ENCODE results near the gene ANKRD2. TPM values are rescaled to one million over a fixed set of nuclear protein-coding genes. Genes with fewer than 3 reads are reported as not detected.

ANKRD2 gene
- total and polyA plus RNA-seq, 2 donors (not counting 3 experiments of a cell fraction or from before 2014, with no cell fraction given), result 1.6 to 1.8 TPM

- H3K4me3 ChIP-seq (replicated peaks in 1 of 3; ENCODE audit: insufficient read depth in 1 of 3, low read depth in 1 of 3, low read length in 3 of 3), result no peak overlapping the region
- FAIRE-seq (no peak), DNase-seq (ENCODE audit: low read depth, low spot score) (no peak)
- POLR2A ChIA-PET, result no interaction called here
- no peaks in the 10 kb centered on the region for H3K36me3 ChIP-seq (ENCODE audit: control insufficient read depth in 2 of 2, extremely low read depth in 1 of 2, insufficient read depth in 2 of 2, low read length in 2 of 2)
- H3K27me3 ChIP-seq (ENCODE audit: control insufficient read depth in 2 of 2, insufficient read depth in 2 of 2, low read length in 2 of 2), result no peaks in the 10 kb centered on the region
- intact Hi-C loops (cut with micrococcal nuclease), result no loop called here
- H3K9me1 ChIP-seq (replicated peaks; ENCODE audit: control insufficient read depth, extremely low read depth, insufficient read depth, low read length), result no peaks in the 10 kb centered on the region
- H4K20me1 ChIP-seq (replicated peaks; ENCODE audit: control insufficient read depth, extremely low read depth, insufficient read depth, low read length), result no peaks in the 10 kb centered on the region
- no peak overlapping the region for H3K27ac ChIP-seq (ENCODE audit: insufficient read depth, low read depth, low read length)
- no peak overlapping the region for H2AFZ ChIP-seq (ENCODE audit: low read depth, low read length)
- dilution Hi-C loops (cut with MboI; ENCODE audit: extremely low pct_ligation_motif_present, low sequenced_read_pairs), result no loop called here
- no peak for TF ChIP-seq EZH2 (IDR thresholded peaks at IDR 0.05; ENCODE audit: borderline replicate concordance, low read depth, low read length, severe bottlenecking)
- TF ChIP-seq POLR2A (IDR thresholded peaks at IDR 0.05; ENCODE audit: low read depth, low read length), result no peak
- TF ChIP-seq MYC (IDR thresholded peaks at IDR 0.05; ENCODE audit: low read depth, low read length), result no peak
- TF ChIP-seq GATA2 (IDR thresholded peaks at IDR 0.05; ENCODE audit: insufficient read depth, insufficient read length, low read depth, low read length), result no peak
- no peaks in the 10 kb centered on the region for H3K9me3 ChIP-seq (replicated peaks; ENCODE audit: control insufficient read depth, insufficient read depth, low read length)
- no peak overlapping the region for H3K9ac ChIP-seq (replicated peaks; ENCODE audit: extremely low read depth, insufficient read depth, low read length)
- H3K79me2 ChIP-seq (ENCODE audit: control insufficient read depth, insufficient read depth, low read length), result no peaks in the 10 kb centered on the region
- no TSS peak for BruUV-seq (replicated peaks)
- H3K4me1 ChIP-seq (ENCODE audit: control insufficient read depth, extremely low read depth, insufficient read depth, low read length), result no peaks in the 10 kb centered on the region
- no peak overlapping the region for H3K4me2 ChIP-seq (ENCODE audit: insufficient read depth, low read length)
- CTCF ChIA-PET, result interaction anchor here (0.9 to 9.6 kb wide), 5 partner anchors 12 to 145 kb away, joined by 3 to 304 read pairs (median 10); partner anchors contain the start of gene ANKRD2
Observed at GRCh38 chr10:97608991-97609561, 36.5 kb downstream of the ANKRD2 start.

- Histone ChIP-seq H3K4me3 (replicated peaks in 1 of 3; ENCODE audit: insufficient read depth in 1 of 3, low read depth in 1 of 3, low read length in 3 of 3) (no peak overlapping the region), H4K20me1 (replicated peaks; ENCODE audit: control insufficient read depth, extremely low read depth, insufficient read depth, low read length) (no peaks in the 10 kb centered on the region), H3K9ac (replicated peaks; ENCODE audit: extremely low read depth, insufficient read depth, low read length) (no peak overlapping the region), H3K9me3 (replicated peaks; ENCODE audit: control insufficient read depth, insufficient read depth, low read length) (no peaks in the 10 kb centered on the region), H3K79me2 (ENCODE audit: control insufficient read depth, insufficient read depth, low read length) (no peaks in the 10 kb centered on the region), H3K4me2 (ENCODE audit: insufficient read depth, low read length) (no peak overlapping the region), H3K27ac (ENCODE audit: insufficient read depth, low read depth, low read length) (no peak overlapping the region), H2AFZ (ENCODE audit: low read depth, low read length) (no peak overlapping the region), H3K4me1 (ENCODE audit: control insufficient read depth, extremely low read depth, insufficient read depth, low read length) (no peaks in the 10 kb centered on the region), H3K36me3 (ENCODE audit: control insufficient read depth in 2 of 2, extremely low read depth in 1 of 2, insufficient read depth in 2 of 2, low read length in 2 of 2) (no peaks in the 10 kb centered on the region), H3K27me3 (ENCODE audit: control insufficient read depth in 2 of 2, insufficient read depth in 2 of 2, low read length in 2 of 2) (no peaks in the 10 kb centered on the region), H3K9me1 (replicated peaks; ENCODE audit: control insufficient read depth, extremely low read depth, insufficient read depth, low read length) (no peaks in the 10 kb centered on the region)
- BruUV-seq (replicated peaks), result no TSS peak
- TF ChIP-seq JUN (IDR thresholded peaks at IDR 0.05; ENCODE audit: borderline replicate concordance, insufficient read depth, insufficient read length, low read depth) (no peak), POLR2A (IDR thresholded peaks at IDR 0.05; ENCODE audit: low read depth, low read length) (no peak), CTCF (IDR thresholded peaks at IDR 0.05; ENCODE audit: extremely low read depth in 1 of 2, insufficient read depth in 1 of 2, low read depth in 1 of 2, low read length in 2 of 2) (no peak), EZH2 (IDR thresholded peaks at IDR 0.05; ENCODE audit: borderline replicate concordance, low read depth, low read length, severe bottlenecking) (no peak), MYC (IDR thresholded peaks at IDR 0.05; ENCODE audit: low read depth, low read length) (no peak), GATA2 (IDR thresholded peaks at IDR 0.05; ENCODE audit: insufficient read depth, insufficient read length, low read depth, low read length) (no peak), MAX (IDR thresholded peaks at IDR 0.05; ENCODE audit: insufficient read depth, insufficient read length) (no peak), FOS (IDR thresholded peaks at IDR 0.05; ENCODE audit: borderline replicate concordance, insufficient read depth, low read length) (no peak)
- ChIA-PET CTCF (interaction anchor here (1.0 to 9.6 kb wide), 10 partner anchors 26 to 203 kb away, joined by 4 to 304 read pairs (median 14); partner anchors contain the start of genes ANKRD2 and HOGA1), POLR2A (interaction anchor here (1.5 kb wide), 1 partner anchor 39 kb away, joined by 3 read pairs; the partner anchor contains the start of gene ANKRD2)
- dilution Hi-C loops (cut with MboI; ENCODE audit: extremely low pct_ligation_motif_present, low sequenced_read_pairs), result no loop called here
- no peak for DNase-seq (ENCODE audit: low read depth, low spot score)
- intact Hi-C loops (cut with micrococcal nuclease), result no loop called here
- FAIRE-seq, result no peak
Observed at GRCh38 chr10:97611473-97611872, 38.9 kb downstream of the ANKRD2 start.

All from endothelial cell of umbilical vein (primary cell).